Measurements from ENCODE around the gene OR51E1. TPM values are rescaled to one million over a fixed set of nuclear protein-coding genes. Genes with fewer than 3 reads are reported as not detected.

The OR51E1 gene
- total and polyA plus RNA-seq, 9 of the 15 experiments (the other 6 are each of a cell fraction or from before 2014, with no cell fraction given), result 0.03 to 0.04 TPM; not detected in 7

DNA sequence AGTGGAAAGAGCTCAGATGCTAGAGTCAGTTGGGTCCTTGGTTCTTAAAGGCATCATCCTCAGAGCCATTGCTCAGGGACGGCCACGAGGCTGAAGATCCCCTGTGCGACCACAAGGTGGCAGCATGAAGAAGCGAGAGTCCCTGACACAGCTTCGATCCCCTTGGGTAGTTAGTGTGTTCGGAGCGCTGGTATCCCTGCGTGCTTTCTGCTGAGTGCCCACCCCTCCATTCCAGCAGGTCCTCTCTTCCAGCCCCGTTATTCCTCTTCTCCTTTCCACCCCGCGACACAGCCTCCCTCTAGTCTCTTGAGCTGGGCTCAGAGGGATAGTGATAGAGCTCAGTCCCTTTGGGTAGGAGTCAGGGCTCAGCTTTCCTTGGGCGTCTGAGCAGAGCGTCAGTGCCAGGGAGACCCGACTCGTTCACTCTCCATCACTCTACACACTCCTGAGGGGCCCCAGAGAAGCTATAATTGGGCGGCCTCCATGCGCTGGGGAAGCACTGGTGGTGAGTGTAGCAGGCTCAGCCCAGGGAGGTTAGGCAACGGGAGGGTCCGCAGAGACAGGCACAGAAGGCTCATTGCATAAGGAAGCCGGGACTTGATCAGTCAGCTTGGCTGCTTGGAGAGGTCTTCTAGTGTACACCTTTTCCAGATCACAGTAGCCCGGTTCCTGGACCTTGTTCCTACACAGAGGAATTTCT, 6.7 kb upstream of the OR51E1 start, which contains the start of gene OR51D1 (continued):
- TF ChIP-seq TFAM (CRISPR knock-in tag; conservative IDR thresholded peaks at IDR 0.05), result no peak
- TF ChIP-seq YBX1 (IDR thresholded peaks at IDR 0.05), result no peak
- TF ChIP-seq TEAD4 (IDR thresholded peaks at IDR 0.05; ENCODE audit: low read length), result no peak
- TF ChIP-seq TEAD4 (CRISPR knock-in tag; IDR thresholded peaks at IDR 0.05; ENCODE audit: borderline replicate concordance), result no peak
- TF ChIP-seq ZNF408 (CRISPR knock-in tag; IDR thresholded peaks at IDR 0.05; ENCODE audit: low read depth), result no peak
- TF ChIP-seq, protein P1, sequence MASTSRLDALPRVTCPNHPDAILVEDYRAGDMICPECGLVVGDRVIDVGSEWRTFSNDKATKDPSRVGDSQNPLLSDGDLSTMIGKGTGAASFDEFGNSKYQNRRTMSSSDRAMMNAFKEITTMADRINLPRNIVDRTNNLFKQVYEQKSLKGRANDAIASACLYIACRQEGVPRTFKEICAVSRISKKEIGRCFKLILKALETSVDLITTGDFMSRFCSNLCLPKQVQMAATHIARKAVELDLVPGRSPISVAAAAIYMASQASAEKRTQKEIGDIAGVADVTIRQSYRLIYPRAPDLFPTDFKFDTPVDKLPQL (IDR thresholded peaks at IDR 0.05; ENCODE audit: extremely low read depth, insufficient read length), result no peak
- TF ChIP-seq, protein P2, sequence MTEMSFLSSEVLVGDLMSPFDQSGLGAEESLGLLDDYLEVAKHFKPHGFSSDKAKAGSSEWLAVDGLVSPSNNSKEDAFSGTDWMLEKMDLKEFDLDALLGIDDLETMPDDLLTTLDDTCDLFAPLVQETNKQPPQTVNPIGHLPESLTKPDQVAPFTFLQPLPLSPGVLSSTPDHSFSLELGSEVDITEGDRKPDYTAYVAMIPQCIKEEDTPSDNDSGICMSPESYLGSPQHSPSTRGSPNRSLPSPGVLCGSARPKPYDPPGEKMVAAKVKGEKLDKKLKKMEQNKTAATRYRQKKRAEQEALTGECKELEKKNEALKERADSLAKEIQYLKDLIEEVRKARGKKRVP (CRISPR knock-in tag; IDR thresholded peaks at IDR 0.05), result no peak
- no peak for TF ChIP-seq PRMT5 (CRISPR knock-in tag; IDR thresholded peaks at IDR 0.05)
- TF ChIP-seq HOXB6 (CRISPR knock-in tag; IDR thresholded peaks at IDR 0.05; ENCODE audit: borderline replicate concordance), result no peak
- no peak for TF ChIP-seq LARP7 (IDR thresholded peaks at IDR 0.05)
- peak; percentile 63; the same call in 1 of the 2 replicates for TF ChIP-seq CBFB (CRISPR knock-in tag; IDR thresholded peaks at IDR 0.05)
- no peak for TF ChIP-seq SMARCA4 (IDR thresholded peaks at IDR 0.05)
- TF ChIP-seq, protein P3, sequence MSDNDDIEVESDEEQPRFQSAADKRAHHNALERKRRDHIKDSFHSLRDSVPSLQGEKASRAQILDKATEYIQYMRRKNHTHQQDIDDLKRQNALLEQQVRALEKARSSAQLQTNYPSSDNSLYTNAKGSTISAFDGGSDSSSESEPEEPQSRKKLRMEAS (CRISPR knock-in tag; IDR thresholded peaks at IDR 0.05), result 0 out of 2 replicates have a peak, but pooled peaks have one; percentile 18
- TF ChIP-seq GATAD2A (IDR thresholded peaks at IDR 0.05), result no peak
- 0 out of 2 replicates have a peak, but pooled peaks have one; percentile 26 for TF ChIP-seq CTBP1 (IDR thresholded peaks at IDR 0.05; ENCODE audit: borderline replicate concordance)
- TF ChIP-seq ASH1L (IDR thresholded peaks at IDR 0.05; ENCODE audit: borderline replicate concordance, low read depth, partially characterized antibody), result no peak
- TF ChIP-seq, protein P4, sequence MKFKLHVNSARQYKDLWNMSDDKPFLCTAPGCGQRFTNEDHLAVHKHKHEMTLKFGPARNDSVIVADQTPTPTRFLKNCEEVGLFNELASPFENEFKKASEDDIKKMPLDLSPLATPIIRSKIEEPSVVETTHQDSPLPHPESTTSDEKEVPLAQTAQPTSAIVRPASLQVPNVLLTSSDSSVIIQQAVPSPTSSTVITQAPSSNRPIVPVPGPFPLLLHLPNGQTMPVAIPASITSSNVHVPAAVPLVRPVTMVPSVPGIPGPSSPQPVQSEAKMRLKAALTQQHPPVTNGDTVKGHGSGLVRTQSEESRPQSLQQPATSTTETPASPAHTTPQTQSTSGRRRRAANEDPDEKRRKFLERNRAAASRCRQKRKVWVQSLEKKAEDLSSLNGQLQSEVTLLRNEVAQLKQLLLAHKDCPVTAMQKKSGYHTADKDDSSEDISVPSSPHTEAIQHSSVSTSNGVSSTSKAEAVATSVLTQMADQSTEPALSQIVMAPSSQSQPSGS (CRISPR knock-in tag; IDR thresholded peaks at IDR 0.05), result no peak
- TF ChIP-seq FOS (IDR thresholded peaks at IDR 0.05; ENCODE audit: extremely low read depth, insufficient read length), result no peak
- 0 out of 2 replicates have a peak, but pooled peaks have one; percentile 21 for TF ChIP-seq EHMT2 (IDR thresholded peaks at IDR 0.05)
- TF ChIP-seq ZNF445 (CRISPR knock-in tag; IDR thresholded peaks at IDR 0.05; ENCODE audit: low read depth), result no peak
- TF ChIP-seq TBL1XR1 (IDR thresholded peaks at IDR 0.05; ENCODE audit: low read length in 2 of 2), result no peak
- no peak for TF ChIP-seq NBN (IDR thresholded peaks at IDR 0.05; ENCODE audit: low read depth)

Measured in K562 (cell line).